ENCODE results near the gene PFDN2.
A peak's percentile ranks its signal among the peaks of the same experiment; 100 is the strongest.

PFDN2 gene

DNA sequence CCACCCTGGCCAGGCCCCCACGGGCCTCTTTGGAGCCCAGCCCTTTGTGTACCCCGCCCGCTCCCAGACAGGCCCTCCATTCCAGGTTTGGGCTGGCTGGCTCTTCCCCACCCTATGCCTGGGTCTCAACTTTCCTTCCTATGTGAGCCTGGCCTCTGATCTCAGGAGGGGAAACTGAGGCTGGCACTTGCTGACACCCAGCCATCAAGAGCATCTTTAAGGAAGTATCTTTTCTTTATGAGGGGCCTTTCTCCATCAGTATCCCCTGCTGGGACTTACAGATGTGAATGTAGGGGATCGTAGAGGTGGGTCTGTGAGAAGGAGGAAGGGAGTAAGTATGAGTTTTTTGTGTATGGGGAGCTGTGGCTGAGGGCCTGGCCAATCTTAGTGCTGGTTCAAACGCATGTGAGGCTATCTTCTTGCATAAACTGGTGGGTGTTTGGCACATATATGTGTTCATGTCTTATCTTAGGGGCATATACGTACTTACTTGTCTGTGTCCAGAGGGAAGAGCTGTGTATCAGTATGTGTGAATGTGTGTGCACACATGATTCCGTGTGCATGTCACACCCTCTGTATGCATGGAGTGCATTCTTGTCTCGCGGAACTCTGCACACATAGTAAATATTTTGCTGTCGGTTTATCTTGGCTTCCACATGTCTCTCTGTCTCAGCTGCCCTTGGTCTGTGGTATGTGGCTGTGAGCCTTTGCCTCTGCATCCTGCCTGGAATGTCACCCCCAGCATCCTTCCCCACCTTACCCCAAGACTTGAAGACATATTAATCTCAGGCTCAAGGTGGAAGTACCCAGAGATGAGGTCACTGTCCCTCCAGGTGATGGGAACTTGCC lies 33.9 kb downstream of the PFDN2 start:
- DNase-seq (ENCODE audit: extremely low read depth, low read depth), result no peak
- TF ChIP-seq, protein P1, sequence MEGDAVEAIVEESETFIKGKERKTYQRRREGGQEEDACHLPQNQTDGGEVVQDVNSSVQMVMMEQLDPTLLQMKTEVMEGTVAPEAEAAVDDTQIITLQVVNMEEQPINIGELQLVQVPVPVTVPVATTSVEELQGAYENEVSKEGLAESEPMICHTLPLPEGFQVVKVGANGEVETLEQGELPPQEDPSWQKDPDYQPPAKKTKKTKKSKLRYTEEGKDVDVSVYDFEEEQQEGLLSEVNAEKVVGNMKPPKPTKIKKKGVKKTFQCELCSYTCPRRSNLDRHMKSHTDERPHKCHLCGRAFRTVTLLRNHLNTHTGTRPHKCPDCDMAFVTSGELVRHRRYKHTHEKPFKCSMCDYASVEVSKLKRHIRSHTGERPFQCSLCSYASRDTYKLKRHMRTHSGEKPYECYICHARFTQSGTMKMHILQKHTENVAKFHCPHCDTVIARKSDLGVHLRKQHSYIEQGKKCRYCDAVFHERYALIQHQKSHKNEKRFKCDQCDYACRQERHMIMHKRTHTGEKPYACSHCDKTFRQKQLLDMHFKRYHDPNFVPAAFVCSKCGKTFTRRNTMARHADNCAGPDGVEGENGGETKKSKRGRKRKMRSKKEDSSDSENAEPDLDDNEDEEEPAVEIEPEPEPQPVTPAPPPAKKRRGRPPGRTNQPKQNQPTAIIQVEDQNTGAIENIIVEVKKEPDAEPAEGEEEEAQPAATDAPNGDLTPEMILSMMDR (IDR thresholded peaks at IDR 0.05; ENCODE audit: low read depth, low read length), result no peak

DNA sequence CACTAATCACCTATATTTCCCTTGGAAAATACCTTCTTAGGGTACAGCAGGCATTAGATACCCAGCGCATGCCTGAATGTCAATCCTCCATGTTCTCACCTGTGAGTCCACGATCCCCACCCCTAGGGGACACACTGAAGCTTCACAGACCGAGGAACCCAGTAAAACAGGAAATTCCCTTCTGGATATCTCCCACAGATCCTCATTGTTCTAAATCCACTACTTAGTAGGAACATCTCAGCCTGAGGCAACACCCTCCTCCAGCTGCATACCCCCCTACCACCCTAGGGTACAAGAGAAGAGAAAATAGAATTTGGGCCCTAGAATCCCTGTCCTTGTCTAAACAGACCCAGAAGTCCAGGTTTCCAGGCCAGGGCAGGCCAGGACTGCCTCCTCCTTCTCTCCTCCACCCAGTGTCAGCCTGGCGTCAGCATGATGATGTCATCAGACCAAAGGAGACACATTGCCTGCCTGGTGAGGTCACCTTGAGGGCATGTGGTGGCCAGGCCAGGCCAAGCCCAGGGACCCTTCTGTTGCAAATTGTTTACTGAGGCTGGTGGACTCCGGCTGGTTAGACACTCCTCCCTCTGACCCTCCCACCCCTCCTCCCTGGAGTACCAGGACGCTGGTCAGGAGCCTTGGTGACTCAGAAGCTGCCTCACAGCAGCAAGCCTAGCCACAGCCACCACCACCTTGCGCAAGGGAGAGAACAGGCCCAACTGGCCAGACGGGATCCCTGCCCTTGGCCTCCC lies 34.7 kb downstream of the PFDN2 start:
- peak; percentile 49 for DNase-seq (ENCODE audit: extremely low read depth, low read depth)
- TF ChIP-seq, protein P1 (IDR thresholded peaks at IDR 0.05; ENCODE audit: low read depth, low read length), result no peak

DNA sequence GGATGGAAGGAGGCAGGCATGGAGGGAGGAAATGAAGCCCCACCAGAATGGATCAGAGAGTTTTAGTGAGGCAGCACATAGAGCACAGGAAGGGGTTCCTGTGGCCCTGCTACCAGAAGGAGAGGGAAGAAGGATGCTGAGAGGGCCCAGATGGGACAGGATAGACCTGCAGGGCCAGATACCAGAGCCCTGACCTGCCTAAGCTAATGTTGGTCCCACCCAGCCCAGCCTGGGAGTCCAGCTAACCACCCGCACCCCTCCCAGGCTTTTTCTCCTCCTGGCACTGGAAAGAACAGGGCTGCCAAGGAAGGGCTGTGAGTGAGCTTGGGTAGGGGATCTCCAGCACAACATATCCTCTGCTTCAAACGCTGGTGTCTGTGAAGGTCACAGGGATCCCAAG lies 35.4 kb downstream of the PFDN2 start:
- no peak for DNase-seq (ENCODE audit: extremely low read depth, low read depth)
- TF ChIP-seq, protein P1 (IDR thresholded peaks at IDR 0.05; ENCODE audit: low read depth, low read length), result no peak

DNA sequence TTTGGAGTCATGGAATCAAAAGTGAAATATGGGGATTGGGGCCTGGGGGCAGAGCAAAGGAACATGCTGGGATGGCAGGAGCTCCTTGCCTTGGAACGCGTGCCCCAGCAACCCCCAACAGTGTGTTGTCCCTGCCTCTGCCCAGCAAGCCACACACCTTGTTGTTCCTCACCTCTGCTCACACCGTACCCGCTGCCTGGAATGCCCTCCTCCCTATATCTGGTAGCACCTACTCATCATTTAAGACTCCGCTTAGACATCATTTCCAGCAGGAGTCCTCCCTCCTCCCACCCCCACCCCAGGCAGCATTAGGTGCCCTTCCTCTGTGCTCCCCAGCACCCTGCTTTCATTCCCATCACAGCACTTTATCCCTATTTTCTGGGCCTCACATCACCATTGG lies 36.3 kb downstream of the PFDN2 start:
- TF ChIP-seq, protein P1 (IDR thresholded peaks at IDR 0.05; ENCODE audit: low read depth, low read length), result no peak
- DNase-seq (ENCODE audit: extremely low read depth, low read depth), result no peak

DNA sequence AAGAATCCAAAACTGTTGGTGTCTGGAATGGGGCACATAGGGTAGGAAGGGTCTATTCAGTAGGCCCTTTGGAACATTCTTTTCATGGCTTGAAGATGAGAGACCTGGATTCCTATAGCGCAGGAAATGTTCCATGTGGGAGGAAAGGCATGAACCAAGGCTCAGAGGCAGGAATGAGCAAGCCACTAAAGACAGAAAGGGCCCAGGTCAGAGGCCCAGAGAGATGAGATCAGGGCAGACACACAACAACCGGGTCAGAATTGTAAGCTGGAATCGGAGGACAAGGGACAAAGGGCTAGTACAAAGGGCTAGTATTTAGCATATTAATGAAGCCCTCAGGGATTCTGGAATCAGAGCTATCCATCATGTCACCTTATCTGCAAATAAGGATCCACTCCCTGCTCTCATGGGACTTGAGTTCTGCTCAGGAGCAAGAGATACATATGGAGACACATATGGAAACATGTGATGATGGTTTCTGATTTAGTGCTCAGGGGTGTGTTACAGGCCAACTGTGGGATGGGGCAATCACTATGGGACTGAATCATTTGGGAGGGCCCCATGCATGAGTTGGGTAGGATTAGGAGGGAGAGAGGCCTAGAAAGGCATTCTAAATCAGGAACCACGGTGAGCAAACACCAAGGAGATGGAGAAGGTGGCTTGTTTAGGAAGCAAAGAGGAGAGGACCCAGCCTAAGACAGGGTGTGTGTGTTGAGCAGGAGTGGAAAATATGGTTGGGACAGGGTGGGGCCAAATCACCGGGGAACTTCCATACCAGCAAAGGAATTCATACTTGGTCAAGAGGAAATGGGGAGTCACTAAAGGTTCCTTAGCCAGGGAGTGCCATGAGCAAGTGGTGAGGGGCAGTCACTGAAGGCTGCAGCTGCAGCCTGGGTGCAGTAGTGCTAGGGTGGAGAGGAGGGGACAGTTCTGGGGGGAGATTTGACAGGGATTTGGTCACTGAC lies 37.1 kb downstream of the PFDN2 start:
- TF ChIP-seq, protein P1 (IDR thresholded peaks at IDR 0.05; ENCODE audit: low read depth, low read length), result no peak
- DNase-seq (ENCODE audit: extremely low read depth, low read depth), result no peak

DNA sequence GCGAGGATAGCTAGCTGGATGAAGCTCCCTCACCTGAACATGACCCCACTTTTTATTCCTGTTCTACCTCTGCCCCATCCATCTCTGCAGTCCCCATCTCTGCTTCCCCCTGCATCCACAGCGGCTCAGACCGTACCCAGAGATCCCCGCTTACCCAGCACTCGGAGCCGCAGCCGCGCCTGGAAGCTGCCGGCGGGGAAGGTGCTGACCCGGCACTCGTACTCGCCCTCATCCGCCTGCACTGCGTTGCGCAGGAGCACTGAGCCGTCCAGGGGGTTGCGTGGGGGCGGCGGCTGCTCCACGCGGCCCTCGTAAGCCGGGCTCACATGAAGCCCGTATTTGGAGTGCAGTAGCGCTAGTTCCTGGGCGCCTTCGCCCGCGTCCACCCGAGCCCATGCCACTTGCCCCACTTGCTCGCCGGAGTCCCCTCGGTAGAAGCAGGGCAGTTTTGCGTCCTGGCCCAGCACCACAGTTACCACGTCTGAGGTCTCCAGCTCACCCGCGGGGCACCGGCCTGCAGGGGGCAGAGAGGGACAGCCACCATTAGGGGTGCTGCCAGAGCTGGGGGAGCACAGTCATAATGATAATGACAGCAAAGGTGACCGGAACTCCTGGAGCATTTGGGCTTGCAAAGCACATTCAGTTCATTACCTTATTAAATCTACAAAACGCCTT lies 38.3 kb downstream of the PFDN2 start:
- DNase-seq (ENCODE audit: extremely low read depth, low read depth), result no peak
- TF ChIP-seq, protein P1 (IDR thresholded peaks at IDR 0.05; ENCODE audit: low read depth, low read length), result no peak
